GM18505 (cell line): ENCODE results near the gene TMEM156.

Source experiments
- ATAC-seq: cut with Tn5 transposase; IDR thresholded peaks from one replicate; pipeline ENCODE4 v1.9.1; 2021; ENCODE audit not compliant: unreplicated experiment
- POLR2A ChIP-seq: IDR thresholded peaks from 4 replicates; pipeline ENCODE4 v1.6.1; 2011; ENCODE audit warnings: borderline replicate concordance; ENCODE audit not compliant: insufficient read depth, insufficient read length; ENCODE audit errors: extremely low read depth

TMEM156 gene

DNA sequence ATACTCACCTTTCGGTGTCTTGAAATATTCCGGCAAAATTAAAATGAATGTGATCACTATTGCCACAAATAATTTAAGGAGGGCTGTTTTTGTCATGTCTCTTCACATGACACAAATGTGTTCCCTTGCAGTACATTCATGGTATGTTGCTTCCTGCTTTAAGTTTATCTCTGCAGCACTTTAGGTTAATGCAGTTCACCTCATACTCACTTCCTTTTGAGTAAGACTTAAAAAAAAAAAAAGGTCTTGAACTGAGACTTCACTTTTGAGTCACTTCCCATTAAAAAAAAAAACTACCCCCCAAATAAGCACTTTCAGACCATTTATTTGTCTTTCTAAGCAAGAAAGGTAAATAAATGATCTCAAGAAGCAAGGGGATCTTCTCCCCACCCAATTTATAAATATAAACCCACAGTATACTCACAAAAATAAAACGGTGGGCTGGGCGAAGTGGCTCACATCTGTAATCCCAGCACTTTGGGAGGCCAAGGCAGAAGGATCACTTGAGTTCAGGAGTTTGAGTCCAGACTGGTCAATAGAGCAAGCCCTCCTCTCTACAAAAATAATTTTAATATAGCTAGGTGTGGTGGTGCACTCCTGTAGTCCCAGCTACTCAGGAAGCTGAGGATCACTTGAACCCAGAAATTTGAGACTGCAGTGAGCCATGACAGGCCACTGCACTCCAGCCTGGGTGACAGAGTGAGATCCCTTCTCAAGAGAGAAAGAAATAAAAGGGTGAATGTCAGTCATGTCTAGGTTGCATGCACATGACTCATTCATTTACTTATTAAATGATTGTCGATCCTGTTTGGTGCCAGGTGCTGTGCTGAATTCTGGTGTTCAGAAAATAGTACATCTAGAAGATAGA, at the start of gene TMEM156:
TSS of gene TMEM156 (minus strand) at position 192 of the 868 bp plus-strand sequence. CDS start at position 96, 96 bp downstream.
- ATAC-seq: peak; percentile 65
- TF ChIP-seq POLR2A: peak; percentile 67

DNA sequence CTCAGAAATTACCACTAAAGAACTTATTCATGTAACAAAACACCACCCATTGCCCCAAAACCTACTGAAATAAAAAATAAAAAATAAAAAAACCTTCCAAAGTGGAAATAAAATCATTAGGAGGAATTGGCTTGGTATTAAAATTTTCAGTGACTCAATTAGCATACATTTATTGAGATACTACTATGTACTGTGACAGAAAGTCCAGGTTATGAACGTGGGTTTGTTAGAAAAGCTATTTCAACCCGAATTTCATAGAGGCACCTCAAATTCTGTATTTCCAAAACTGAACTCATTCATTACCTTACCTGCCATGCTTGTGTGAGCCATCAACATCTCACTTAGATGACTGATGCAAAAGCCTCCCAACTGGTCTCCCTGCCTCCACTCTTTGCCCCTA, 46.6 kb upstream of the TMEM156 start:
- no peak for TF ChIP-seq POLR2A
- no peak for ATAC-seq

- no peak for ATAC-seq
- no peak for TF ChIP-seq POLR2A
Observed at GRCh38 chr4:39068907-39069306, 36.7 kb upstream of the TMEM156 start.

- no peak for TF ChIP-seq POLR2A
- no peak for ATAC-seq
Observed at GRCh38 chr4:39067451-39067850, 35.2 kb upstream of the TMEM156 start.

DNA sequence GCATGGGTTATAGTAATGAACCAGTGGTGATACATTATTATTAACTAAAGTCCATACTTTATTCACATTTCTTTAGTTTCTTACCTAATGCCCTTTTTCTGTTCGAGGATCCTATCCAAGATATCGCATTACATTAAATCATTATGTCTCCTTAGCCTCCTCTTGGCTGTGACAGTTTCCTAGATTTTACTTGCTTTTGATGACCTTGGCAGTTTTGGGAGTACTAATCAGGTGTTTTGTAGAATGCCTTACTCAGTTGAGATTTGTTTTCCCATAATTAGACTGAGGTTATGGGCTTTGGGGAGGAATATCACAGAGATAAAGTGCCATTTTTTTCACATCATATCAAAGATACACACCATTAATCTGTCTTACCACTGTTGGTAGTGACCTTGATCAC, 34.8 kb upstream of the TMEM156 start:
- TF ChIP-seq POLR2A: no peak
- no peak for ATAC-seq

- no peak for TF ChIP-seq POLR2A
- ATAC-seq: no peak
Observed at GRCh38 chr4:39066371-39066770, 34.2 kb upstream of the TMEM156 start.

DNA sequence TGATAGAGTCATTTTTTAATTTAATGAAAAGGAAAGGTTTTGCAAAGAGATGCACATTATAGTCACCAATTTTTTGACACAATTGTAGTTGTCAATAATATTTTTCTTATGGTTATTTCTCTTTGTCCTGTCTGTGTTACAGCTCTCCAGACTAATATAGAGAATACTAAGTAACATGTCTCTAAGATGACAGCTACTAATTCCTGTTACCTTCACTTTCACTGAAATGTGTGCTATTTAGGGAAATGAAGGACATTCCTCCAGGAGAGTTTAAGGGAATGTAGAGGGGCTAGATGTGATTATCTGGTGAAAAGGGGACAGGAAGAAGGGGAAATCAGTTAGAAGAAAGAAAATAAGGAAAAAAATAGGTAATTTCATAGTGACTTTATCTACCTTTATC, 31.2 kb upstream of the TMEM156 start:
- no peak for TF ChIP-seq POLR2A
- ATAC-seq: no peak

GRCh38 chr4:39062770-39063097, 30.5 kb upstream of the TMEM156 start:
- no peak for ATAC-seq
- TF ChIP-seq POLR2A: no peak

GRCh38 chr4:39062094-39062769, 30.0 kb upstream of the TMEM156 start, which contains the start of gene KLHL5:
TSS of gene KLHL5 (plus strand) at chr4:39062232. CDS start at chr4:39062653, 421 bp downstream.
- no peak for TF ChIP-seq POLR2A
- ATAC-seq: no peak

- no peak for ATAC-seq
- TF ChIP-seq POLR2A: no peak
Observed at GRCh38 chr4:39061457-39061856, 29.2 kb upstream of the TMEM156 start.

GRCh38 chr4:39056023-39056422, 23.8 kb upstream of the TMEM156 start:
- no peak for TF ChIP-seq POLR2A
- ATAC-seq: no peak

DNA sequence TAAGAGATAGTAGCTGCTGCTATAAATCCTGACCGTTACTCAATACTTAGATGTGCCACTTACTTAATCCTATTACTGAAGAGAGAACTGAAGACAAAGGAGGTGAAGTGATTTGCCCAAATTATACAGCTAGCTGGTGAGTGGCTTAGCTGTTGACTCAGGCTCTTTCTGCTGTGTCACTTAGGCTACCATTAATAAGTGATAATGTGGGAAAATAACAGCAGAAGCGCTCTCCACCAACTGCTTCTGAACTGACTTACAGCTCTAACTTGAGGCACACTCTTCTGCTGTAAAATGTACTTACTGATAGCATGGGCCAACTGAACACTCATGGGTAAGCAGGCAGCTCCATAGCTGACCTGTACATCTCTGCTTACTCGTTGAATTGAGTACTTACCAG, 22.3 kb upstream of the TMEM156 start:
- TF ChIP-seq POLR2A: no peak
- ATAC-seq: no peak

GRCh38 chr4:39053983-39054382, 21.8 kb upstream of the TMEM156 start:
- TF ChIP-seq POLR2A: no peak

GRCh38 chr4:39051492-39051891, 19.3 kb upstream of the TMEM156 start:
- TF ChIP-seq POLR2A: no peak
- no peak for ATAC-seq

More at GRCh38 chr4:39053983-39054382, 21.8 kb upstream of the TMEM156 start:
- ATAC-seq: no peak
